Stimulated activated CD8-positive, alpha-beta memory T cell treated with anti-CD3 and anti-CD28 coated beads, Interleukin-12 subunit alpha, Interleukin-12 subunit beta, amount 100 ng/mL, for 4 hours (primary cell): ENCODE results near the gene KLF18.
"Not testable (repeated sequence)": the region's sequence is repeated elsewhere in the genome, so short reads cannot be mapped to it uniquely, and the experiment has no call there.

Source experiments
- DNase-seq: peaks from one replicate; pipeline ENCODE4 v3.0.0-alpha.2; 2020; ENCODE audit warnings: low read depth

The KLF18 gene

DNA sequence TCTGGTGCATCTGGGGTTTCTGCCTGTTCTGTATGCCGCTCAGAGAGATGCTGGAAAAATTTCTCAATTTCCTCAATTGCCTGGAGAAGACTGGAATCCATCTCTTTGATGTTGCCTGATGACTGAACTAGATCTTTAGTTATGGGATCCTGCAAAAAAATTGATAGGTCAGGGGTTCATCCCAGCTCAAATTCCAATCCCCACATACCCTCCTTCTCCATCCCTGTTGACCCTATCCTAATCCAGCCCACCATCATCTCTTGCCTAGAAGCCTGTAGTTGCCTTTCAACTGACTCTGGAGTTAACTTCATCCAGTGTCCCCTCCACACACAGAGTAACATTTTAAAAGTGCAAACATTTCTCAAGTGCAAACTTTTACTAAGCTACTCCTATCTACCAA, at the start of gene KLF18:
TSS of gene KLF18 (minus strand) at position 101 of the 400 bp plus-strand sequence. CDS start at position 101, 0 bp downstream.
- DNase-seq = no peak

DNA sequence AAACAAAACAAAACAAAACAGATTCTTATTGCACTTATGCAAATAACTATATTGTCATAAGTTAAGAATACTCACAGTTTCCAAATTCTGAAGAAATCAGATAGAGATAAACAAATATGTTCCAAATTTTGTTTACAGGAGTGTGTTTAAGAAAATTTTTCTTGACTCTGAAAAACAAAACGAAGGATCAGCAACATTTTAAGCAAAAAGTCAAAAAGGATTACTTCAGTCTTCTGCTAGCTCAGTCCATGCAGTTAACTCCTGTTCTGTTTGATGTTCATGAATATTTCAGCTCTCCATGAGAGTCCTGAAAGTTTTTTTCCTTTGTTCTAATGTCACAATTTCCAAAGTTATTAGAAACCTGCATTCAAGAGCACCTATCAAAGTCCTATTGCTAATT, 33.2 kb upstream of the KLF18 start:
- no peak for DNase-seq

DNA sequence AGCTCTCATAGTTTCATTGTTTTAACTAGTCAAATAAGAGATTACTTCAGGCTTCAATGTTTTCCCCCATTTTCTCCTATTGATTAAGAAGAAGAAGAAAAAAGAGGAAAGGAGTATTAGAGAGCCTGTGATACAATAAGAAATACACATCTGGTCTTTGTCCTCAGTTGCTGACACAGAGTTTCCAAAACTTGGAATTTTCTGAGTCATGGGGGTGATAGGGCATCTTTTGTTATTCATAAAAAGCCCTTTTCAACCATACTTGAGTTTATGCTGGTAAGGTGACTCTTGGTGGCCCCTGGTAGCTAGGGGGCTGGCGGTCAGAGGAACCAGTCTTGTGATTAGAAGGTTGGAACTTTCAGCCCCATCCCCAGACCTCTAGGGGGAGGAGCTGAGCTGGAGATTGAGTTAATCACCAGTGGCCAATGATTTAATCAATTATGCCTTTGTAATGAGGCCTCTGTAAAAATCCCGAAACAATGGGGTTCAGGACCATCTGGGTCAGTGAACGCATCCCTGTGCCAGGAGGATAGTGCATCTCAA, 28.9 kb upstream of the KLF18 start:
- DNase-seq = no peak

DNA sequence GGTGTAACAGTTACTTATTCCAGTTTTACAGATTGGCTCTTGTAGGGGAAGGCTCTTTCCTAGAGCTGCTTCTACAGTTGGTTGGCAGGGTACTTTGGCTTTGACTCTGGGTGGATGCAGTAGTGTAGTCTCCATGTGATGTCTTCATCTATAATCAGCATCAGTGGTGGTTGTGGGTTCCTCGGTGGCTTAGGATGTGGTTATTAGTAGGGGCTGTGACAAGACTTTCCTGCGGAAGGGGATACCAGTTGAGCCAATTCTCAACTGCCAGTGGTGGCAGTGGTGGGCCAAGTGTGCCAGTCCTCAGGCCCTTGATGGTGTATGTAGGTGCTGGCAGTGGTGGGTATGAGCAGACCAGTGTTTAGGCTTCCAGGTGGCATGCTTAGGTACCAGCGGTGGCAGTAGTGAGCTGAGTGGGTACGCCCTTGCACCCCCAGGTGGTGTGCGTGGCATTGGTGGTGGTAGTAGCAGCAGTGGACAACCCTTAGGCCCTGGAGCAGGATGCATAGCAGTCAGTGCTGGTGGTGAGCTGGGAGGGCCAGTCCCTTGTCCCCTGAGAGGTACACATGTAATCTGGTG, 27.2 kb upstream of the KLF18 start:
- DNase-seq = no peak

- DNase-seq = no peak
Measured at GRCh38 chr1:44161546-44161945, 20.1 kb upstream of the KLF18 start.

- DNase-seq = no peak
Measured at GRCh38 chr1:44158871-44159270, 17.4 kb upstream of the KLF18 start.

GRCh38 chr1:44157903-44158302, 16.5 kb upstream of the KLF18 start:
- DNase-seq = no peak

DNA sequence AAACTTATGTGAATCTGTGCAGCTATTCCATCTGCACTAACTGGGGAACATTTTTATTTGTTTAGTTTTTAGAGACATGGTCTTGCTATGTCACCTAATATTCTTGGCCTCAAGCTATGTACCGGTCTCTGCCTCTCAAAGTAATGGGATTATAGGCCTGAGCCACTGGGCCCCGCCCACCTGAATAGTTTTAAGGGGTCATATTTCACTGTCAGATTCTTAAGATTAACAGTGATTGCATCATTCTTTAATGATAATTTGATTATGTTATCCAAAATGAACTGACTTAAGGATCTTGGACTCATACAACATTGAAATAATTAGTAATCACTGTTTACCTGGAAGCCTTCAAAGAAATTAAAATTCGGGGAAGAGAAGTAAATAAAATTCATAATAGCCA, 12.6 kb upstream of the KLF18 start:
- DNase-seq = no peak

- no peak for DNase-seq
Measured at GRCh38 chr1:44152692-44153091, 11.3 kb upstream of the KLF18 start.

DNA sequence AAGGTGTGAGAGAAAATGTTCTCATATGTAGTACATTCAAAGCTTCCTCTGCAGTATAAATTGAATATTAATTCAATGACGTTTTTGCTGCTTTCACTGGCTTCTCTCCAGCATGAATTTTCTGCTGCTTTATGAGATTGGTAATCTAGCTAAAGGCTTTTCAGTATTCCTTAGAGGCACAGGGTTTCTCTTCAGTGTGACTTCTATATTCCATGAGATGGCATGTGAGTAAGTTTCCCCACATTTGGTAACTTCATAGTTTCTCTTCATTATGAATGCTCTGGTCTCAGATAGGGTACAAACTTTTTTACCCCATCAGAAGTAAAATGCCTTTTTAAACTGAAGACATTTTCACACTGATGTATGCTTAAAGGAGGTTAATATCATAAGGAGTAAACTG, 10.4 kb upstream of the KLF18 start:
- no peak for DNase-seq

DNA sequence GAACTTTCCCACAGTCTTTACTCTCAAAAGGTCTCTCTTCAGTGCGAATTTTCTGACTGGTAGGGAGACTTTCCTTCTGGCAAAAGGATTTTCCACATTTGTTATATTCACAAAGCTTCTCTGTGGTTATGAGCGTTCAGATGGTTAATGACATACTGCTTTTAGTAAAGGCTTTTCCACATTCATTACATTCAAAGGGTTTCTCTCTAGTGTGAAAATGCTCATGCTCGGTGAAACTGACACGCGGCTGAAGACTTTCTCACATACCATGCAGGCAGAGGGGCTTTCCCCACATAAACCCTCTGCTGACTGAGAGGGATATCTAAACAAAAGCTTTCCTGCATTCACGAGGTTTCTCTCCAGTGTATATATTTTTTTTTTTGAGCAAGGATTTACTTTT, 9.9 kb upstream of the KLF18 start:
- DNase-seq = no peak

- no peak for DNase-seq
Measured at GRCh38 chr1:44147582-44147981, 6.2 kb upstream of the KLF18 start.

- no peak for DNase-seq
Measured at GRCh38 chr1:44146536-44147361, 5.3 kb upstream of the KLF18 start.

- no peak for DNase-seq
Measured at GRCh38 chr1:44144962-44145756, 3.7 kb upstream of the KLF18 start.

- DNase-seq = not testable (repeated sequence)
Measured at GRCh38 chr1:44139565-44139964, 1.9 kb downstream of the KLF18 start.

- DNase-seq = no peak
Measured at GRCh38 chr1:44138239-44138638, 3.2 kb downstream of the KLF18 start.

- no peak for DNase-seq
Measured at GRCh38 chr1:44135886-44136285, 5.5 kb downstream of the KLF18 start.

DNA sequence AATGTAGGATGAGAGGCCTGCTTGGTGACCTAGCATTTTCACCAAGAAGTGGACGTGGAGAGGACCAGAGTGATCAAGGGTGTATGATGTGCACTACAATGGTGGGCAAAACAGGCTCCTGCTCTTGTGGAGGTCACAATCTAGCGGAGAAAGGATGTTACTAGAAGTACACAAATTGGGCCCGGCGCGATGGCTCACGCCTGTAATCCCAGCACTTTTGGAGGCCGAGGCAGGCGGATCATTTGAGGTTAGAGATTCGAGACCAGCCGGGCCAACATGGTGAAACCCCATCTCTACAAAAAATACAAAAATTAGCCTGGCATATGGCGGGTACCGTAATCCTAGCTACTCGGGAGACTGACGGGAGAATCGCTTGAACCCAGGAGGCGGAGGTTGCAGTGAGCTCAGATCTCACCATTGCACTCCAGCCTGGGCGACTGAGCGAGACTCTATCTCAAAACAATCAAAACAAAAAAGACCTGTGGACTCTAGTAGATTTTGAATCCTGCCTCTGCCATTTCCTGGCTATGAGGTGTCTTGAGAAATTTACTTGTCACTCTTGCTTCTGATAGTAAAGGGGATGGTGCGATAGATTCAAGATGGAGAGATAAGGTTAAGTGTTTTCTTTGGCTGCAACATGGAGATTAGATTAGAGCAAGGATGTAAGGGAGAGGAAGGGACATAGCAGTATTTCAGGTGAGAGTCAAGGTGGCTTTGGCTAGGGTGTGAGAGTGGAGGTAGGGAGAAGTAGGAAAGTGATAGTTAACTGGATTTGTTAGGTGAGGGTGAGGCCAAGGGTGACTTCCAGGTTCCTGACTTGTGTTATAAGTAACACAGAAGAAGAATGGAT, 7.1 kb downstream of the KLF18 start:
- no peak for DNase-seq

- no peak for DNase-seq
Measured at GRCh38 chr1:44131411-44131810, 10.0 kb downstream of the KLF18 start.

- DNase-seq = no peak
Measured at GRCh38 chr1:44129616-44130500, 11.6 kb downstream of the KLF18 start.
